Adrenal gland (tissue), 19 donors: ENCODE data around the gene ENDOU. TPM values are rescaled to one million over a fixed set of nuclear protein-coding genes. Genes with fewer than 3 reads are reported as not detected.

ENCODE experiments used
- DNase-seq, 7 donors: peaks; one replicate each; pipeline ENCODE4 v3.0.0-alpha.2; 2019 to 2020
- H3K27ac ChIP-seq, 5 donors: fragments of 200-600 bp; sonication (generic) in 4 of 5; 1 replicate in 3 of 5; 2 replicates in 2 of 5; pipeline versions ENCODE4 v1.5.1 to v1.8.0; 2016 to 2020; ENCODE audit warnings: mild to moderate bottlenecking in 1 of 5
- H3K27me3 ChIP-seq: fragments of 200-600 bp; 2 replicates; pipeline ENCODE4 v1.8.0; 2021
- H3K36me3 ChIP-seq, 2 donors: fragments of 200-600 bp; replicated peaks in 1 of 2; 1 replicate in 1 of 2; 2 replicates in 1 of 2; pipeline versions ENCODE4 v1.5.1 to v1.8.0; 2018 to 2022
- H3K4me1 ChIP-seq, 2 donors: fragments of 200-600 bp; replicated peaks in 1 of 2; 1 replicate in 1 of 2; 2 replicates in 1 of 2; pipeline versions ENCODE4 v1.5.1 to v1.8.0; 2018 to 2021
- H3K4me3 ChIP-seq, 4 donors: fragments of 200-600 bp; sonication (generic) in 3 of 4; one replicate each; pipeline ENCODE4 v1.5.1; 2016 to 2018
- H3K9me3 ChIP-seq, 3 donors: fragments of 200-600 bp; sonication (generic) in 1 of 3; replicated peaks in 1 of 3; 1 replicate in 2 of 3; 2 replicates in 1 of 3; pipeline versions ENCODE4 v1.5.1 to v1.8.0; 2016 to 2021
- CTCF ChIP-seq, 6 experiments: fragments of 450-650 bp in 4 of 6; fragments of 200-600 bp in 2 of 6; sonication (generic) in 1 of 6; IDR thresholded peaks; 1 replicate in 5 of 6; 2 replicates in 1 of 6; pipeline versions ENCODE4 v1.5.1 to v1.8.0; 2016 to 2021; ENCODE audit warnings: antibody characterized with exemption in 6 of 6, mild to moderate bottlenecking in 2 of 6, moderate library complexity in 1 of 6
- POLR2A ChIP-seq, 2 donors: fragments of 450-650 bp; IDR thresholded peaks; one replicate each; pipeline ENCODE4 v1.6.1; 2017; ENCODE audit warnings: antibody characterized with exemption in 2 of 2, mild to moderate bottlenecking in 2 of 2, moderate library complexity in 1 of 2
- WGBS, 4 donors: extraction: QIAGEN DNeasy Blood & Tissue Kit in 2 of 4; methylation state at CpG; one replicate each; pipeline versions ENCODE4 v1.1.5 to v1.1.7; 2013 to 2017; 5-methylcytosine and 5-hydroxymethylcytosine counted together
- intact Hi-C, 2 donors: fragments of 100-400 bp; cut with DNase I; formaldehyde crosslinking; loops; one replicate each; pipeline versions ENCODE4 v1.14.1 to v1.15.0; 2022 to 2023
- long read RNA-seq, 10 donors: library from polyadenylated mRNA in 3 of 10; unstranded in 2 of 10; stranded (forward) in 1 of 10; transcript quantifications; one replicate each; pipeline ENCODE4 v2.0.0 and lab custom pipeline, GENCODE V29; 2021 to 2026
- polyA plus RNA-seq, 3 donors: library from polyadenylated mRNA; stranded (reverse); fragments of 200-250 nt in 2 of 3; fragments of 350-450 nt in 1 of 3; fragmentation: Illumina TruSeq in 1 of 3; extraction: RNeasy Lipid Tissue Mini Kit (QIAGEN cat#74804) in 1 of 3; gene quantifications; one replicate each; pipeline ENCODE4 v1.2.3, GENCODE V29; 2013 to 2014
- total RNA-seq, 9 donors: library from RNA; depleted of rRNA in 4 of 9; stranded (reverse); fragments of >200 nt in 4 of 9; fragments of 120-200 nt in 1 of 9; fragmentation: NEBNext Ultra II Directional in 1 of 9; extraction: Animal tissue kit (Norgen Biotek cat#: 25700) in 1 of 9; gene quantifications; one replicate each; pipeline versions ENCODE4 v1.1.0 to v1.2.4, GENCODE V29; 2013 to 2023
- donor health status: healthy with polysubstance abuse.
- donor health status: Bipolar disorder and iron deficiency.
- donor health status: DM: yes; HTN: yes; CAD: no.
- donor health status: DM: no; HTN: no; CAD: no.
- donor health status: DM: no; HTN: no; CAD: no.
- donor health status: DM: yes; HTN: yes; CAD: no.

ENDOU gene
- total RNA-seq (1 to 10 TPM in 3 of 9 donors, under 1 TPM in 3, not detected in 3; 0.11 to 2.6 (median 0.66) TPM), polyA plus RNA-seq (under 1 TPM; 0.11 to 0.51 (median 0.16) TPM)
- long read RNA-seq, donor 1: 0 reads
- long read RNA-seq, donor 2: 0 reads
- long read RNA-seq, donor 3: 0 reads
- long read RNA-seq, donor 4: 0 reads
- long read RNA-seq, donor 5: 0 reads
- long read RNA-seq, donor 6: 0 reads
- long read RNA-seq, donor 7: 0 reads
- long read RNA-seq, donor 8: 0 reads
- long read RNA-seq, donor 9: 0 reads
- long read RNA-seq, donor 10: 0 reads

GRCh38 chr12:47725091-47725772 is at the start of gene ENDOU:
ENDOU (minus strand) TSS chr12:47725490; CDS start chr12:47725413, 77 bp downstream.
- Histone ChIP-seq H3K9me3 (no peaks in the 10 kb centered on the region), H3K27me3 (no peaks in the 10 kb centered on the region), H3K36me3 (no peaks in the 10 kb centered on the region), H3K27ac (no peak within 1 kb of the TSS), H3K4me1 (no peaks in the 10 kb centered on the region), H3K4me3 (no peak within 1 kb of the TSS)
- 87 to 98% (median 97%) methylated on average over 7 to 8 of the region's 8 CpGs for WGBS, 4 donors
- TF ChIP-seq POLR2A (IDR thresholded peaks at IDR 0.05) (no peak), CTCF (IDR thresholded peaks at IDR 0.05) (no peak)
- intact Hi-C loops: no loop called here
- no peak for DNase-seq

- H3K4me3 ChIP-seq: no peak overlapping the region
- H3K27ac ChIP-seq: peak overlapping the region; percentile 22 to 83 (median 72)
- H3K9me3 ChIP-seq: no peaks in the 10 kb centered on the region
- no peaks in the 10 kb centered on the region for H3K27me3 ChIP-seq
- peaks cover 42 to 67% of the 10 kb centered on the region in 2 donors for H3K4me1 ChIP-seq
- 90 to 96% (median 96%) methylated on average over 7 of the region's 7 CpGs for WGBS, 4 donors
- intact Hi-C loops: loop anchor here in 1 of 2 donors (5.0 kb wide), 1 partner anchor 32 kb away; no protein-coding TSS in a partner anchor
- no peaks in the 10 kb centered on the region for H3K36me3 ChIP-seq
- TF ChIP-seq POLR2A (IDR thresholded peaks at IDR 0.05) (no peak), CTCF (IDR thresholded peaks at IDR 0.05) (no peak)
- DNase-seq: no peak
Observed at GRCh38 chr12:47774663-47775062, 49.4 kb upstream of the ENDOU start.

GRCh38 chr12:47773858-47774580 is 48.7 kb upstream of the ENDOU start:
- Histone ChIP-seq H3K27ac (peak overlapping the region in 4 of 5 donors; percentile 74 to 87 (median 84)), H3K27me3 (no peaks in the 10 kb centered on the region), H3K4me1 (peaks cover 42 to 63% of the 10 kb centered on the region in 2 donors), H3K36me3 (no peaks in the 10 kb centered on the region), H3K9me3 (no peaks in the 10 kb centered on the region), H3K4me3 (peak overlapping the region; percentile 57 to 78 (median 64))
- no peak for DNase-seq
- intact Hi-C loops: no loop called here
- 54 to 83% (median 65%) methylated on average over 8 to 14 of the region's 14 CpGs for WGBS, 4 donors
- no peak for TF ChIP-seq CTCF (IDR thresholded peaks at IDR 0.05)
- no peak for TF ChIP-seq POLR2A (IDR thresholded peaks at IDR 0.05)
